Stimulated activated CD8-positive, alpha-beta memory T cell treated with anti-CD3 and anti-CD28 coated beads, Interleukin-15, amount 100 ng/mL, for 1 hour (primary cell): Measurements from ENCODE around the gene B4GALNT4.
"Not testable (repeated sequence)": the region's sequence is repeated elsewhere in the genome, so short reads cannot be mapped to it uniquely, and the experiment has no call there.

Source experiments
- DNase-seq: peaks from one replicate; pipeline ENCODE4 v3.0.0-alpha.2; 2020; ENCODE audit warnings: low read depth

Gene B4GALNT4

GRCh38 chr11:408154-409007 is 39.1 kb downstream of the B4GALNT4 start:
- DNase-seq: no peak

GRCh38 chr11:409008-409599 is 39.8 kb downstream of the B4GALNT4 start:
- no peak for DNase-seq

- DNase-seq: no peak
These were observed 40.5 kb downstream of the B4GALNT4 start for GRCh38 chr11:409600-410483.

GRCh38 chr11:410711-411110 is 41.4 kb downstream of the B4GALNT4 start:
- not testable (repeated sequence) for DNase-seq

- DNase-seq: not testable (repeated sequence)
These were observed 42.2 kb downstream of the B4GALNT4 start for GRCh38 chr11:411520-411919.

GRCh38 chr11:412641-413119 is 43.4 kb downstream of the B4GALNT4 start:
- DNase-seq: no peak

GRCh38 chr11:413120-414081 is 44.1 kb downstream of the B4GALNT4 start:
- DNase-seq: no peak

- DNase-seq: no peak
These were observed 45.1 kb downstream of the B4GALNT4 start for GRCh38 chr11:414318-414857.

- DNase-seq: no peak
These were observed 46.3 kb downstream of the B4GALNT4 start for GRCh38 chr11:415640-416041.

- DNase-seq: no peak
These were observed 46.9 kb downstream of the B4GALNT4 start for GRCh38 chr11:416051-416756.

- DNase-seq: no peak
These were observed 47.7 kb downstream of the B4GALNT4 start for GRCh38 chr11:416757-417621.

- no peak for DNase-seq
These were observed 48.5 kb downstream of the B4GALNT4 start for GRCh38 chr11:417652-418342.

- no peak for DNase-seq
These were observed 49.3 kb downstream of the B4GALNT4 start for GRCh38 chr11:418343-419247.

GRCh38 chr11:419248-420005 is 50.1 kb downstream of the B4GALNT4 start:
- DNase-seq: no peak

GRCh38 chr11:420054-420910 is 51.0 kb downstream of the B4GALNT4 start:
- no peak for DNase-seq

- no peak for DNase-seq
These were observed 51.6 kb downstream of the B4GALNT4 start for GRCh38 chr11:420911-421321.
